GM12875 (cell line): ENCODE measurements around the gene ADSS2.

ENCODE experiments used
- H3K4me3 ChIP-seq: one replicate; pipeline ENCODE4 v1.5.1; 2011; ENCODE audit warnings: low read depth, low read length, control low read depth
- TF ChIP-seq, protein P1 (sequence below): IDR thresholded peaks from 2 replicates; pipeline ENCODE4 v1.5.1; 2011; ENCODE audit warnings: low read depth, mild to moderate bottlenecking, control low read depth, inconsistent platforms, low read length, moderate library complexity, borderline replicate concordance; ENCODE audit not compliant: insufficient read depth

The ADSS2 gene

DNA sequence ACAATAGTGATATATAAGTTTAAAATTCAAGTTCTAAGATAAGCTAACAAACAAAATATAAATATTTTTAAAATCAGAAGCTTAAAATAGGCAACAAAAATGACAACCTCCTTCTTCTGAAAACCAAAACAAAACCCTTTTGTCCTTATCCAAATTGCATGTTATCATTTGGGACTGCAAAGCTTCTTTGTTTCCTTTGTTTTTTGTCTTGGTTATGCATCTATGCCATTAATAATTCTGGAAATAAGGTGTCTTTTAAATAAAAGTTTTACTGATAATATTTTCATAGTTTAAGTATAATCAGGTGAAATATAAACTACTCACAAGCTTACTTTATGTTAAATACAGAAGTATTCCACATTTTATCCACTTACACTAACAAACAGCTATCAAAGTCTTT is 20.5 kb downstream of the ADSS2 start:
- no peak overlapping the region for H3K4me3 ChIP-seq
- TF ChIP-seq, protein P1, sequence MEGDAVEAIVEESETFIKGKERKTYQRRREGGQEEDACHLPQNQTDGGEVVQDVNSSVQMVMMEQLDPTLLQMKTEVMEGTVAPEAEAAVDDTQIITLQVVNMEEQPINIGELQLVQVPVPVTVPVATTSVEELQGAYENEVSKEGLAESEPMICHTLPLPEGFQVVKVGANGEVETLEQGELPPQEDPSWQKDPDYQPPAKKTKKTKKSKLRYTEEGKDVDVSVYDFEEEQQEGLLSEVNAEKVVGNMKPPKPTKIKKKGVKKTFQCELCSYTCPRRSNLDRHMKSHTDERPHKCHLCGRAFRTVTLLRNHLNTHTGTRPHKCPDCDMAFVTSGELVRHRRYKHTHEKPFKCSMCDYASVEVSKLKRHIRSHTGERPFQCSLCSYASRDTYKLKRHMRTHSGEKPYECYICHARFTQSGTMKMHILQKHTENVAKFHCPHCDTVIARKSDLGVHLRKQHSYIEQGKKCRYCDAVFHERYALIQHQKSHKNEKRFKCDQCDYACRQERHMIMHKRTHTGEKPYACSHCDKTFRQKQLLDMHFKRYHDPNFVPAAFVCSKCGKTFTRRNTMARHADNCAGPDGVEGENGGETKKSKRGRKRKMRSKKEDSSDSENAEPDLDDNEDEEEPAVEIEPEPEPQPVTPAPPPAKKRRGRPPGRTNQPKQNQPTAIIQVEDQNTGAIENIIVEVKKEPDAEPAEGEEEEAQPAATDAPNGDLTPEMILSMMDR, result no peak

DNA sequence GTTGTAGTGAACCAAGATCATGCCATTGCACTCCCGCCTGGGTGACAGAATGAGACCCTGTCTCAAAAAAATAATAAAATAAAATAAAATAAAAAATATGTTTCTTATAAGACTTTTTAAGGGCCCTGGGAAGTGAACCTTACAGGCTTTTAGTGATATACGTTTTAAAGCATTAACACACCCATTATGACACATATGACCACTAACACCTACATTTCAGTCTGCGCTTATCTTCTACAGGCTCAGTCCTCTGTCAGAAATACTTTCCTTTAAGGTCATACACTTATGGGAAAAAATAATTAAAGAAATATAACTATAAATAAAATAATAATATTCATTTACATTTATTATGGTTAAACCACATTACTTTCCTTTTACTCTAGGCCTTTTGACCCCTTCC is 21.9 kb downstream of the ADSS2 start:
- no peak overlapping the region for H3K4me3 ChIP-seq
- TF ChIP-seq, protein P1, result no peak

DNA sequence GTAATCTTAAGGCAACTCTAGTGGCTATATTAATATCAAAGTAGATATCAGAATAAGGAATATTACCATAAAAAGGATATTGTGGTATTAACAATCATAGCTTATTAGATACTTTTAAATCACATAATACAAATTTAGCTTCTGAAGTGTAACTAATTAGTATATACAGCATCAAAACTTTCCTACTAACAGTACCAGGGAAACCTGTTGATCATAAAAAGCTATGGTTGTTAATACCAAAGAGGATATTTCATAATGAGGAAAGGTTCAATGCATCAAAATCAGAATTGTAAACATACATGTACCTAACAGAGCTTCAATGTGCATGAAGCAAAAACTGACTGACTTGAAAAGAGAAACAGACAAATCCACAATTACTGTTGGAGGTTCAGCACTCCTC is 24.1 kb downstream of the ADSS2 start:
- H3K4me3 ChIP-seq, result no peak overlapping the region
- TF ChIP-seq, protein P1, result no peak

DNA sequence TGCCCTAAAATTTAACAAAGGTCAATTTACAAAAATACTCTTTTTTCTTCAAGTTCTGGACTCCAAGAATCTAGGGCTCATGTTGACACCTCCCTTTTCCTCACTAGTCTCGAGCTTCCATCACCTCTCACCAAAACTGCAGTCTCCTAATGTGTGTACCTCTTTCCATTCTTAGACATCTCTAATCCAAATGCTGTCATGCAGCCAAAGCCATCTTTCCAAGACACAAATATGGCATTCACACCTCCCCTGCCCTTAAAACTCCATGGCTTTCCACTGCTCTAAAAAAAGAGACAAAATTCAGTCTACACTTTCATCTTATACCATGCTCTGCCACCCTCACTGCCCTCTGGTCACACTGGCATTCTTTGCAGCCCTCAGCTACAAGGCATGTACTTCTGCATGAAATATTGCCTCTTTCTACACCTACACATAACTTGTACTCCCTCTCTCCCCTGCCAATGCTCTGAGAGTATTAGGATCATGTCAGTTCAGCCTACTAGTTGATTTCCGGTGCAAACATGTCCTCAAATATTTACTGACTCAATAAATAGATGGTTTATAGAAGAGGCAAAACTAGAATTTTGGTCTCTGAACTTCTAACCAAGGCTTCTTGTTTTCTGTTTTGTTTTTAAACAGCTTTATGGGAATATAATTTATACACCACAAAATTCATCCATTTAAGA is 26.9 kb downstream of the ADSS2 start:
- no peak overlapping the region for H3K4me3 ChIP-seq
- TF ChIP-seq, protein P1, result no peak

DNA sequence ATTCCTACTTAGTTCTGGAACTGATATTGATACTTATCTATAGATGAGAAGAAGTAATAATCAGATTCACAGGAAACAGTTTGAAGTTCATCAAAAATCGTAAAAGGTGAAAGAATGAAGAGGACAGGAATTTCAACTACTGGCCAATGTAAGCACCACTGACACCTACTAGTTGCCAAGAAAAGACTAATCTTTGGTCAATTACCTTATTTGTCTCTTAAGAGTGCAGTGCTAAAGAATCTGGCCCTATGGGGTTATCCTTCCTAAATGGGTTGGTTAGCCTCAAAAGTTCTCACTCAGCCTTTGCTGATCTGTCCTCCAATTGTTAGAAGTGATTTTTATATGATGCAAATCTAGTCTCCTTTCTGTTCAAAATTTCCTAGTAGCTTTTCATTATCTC is 29.5 kb downstream of the ADSS2 start:
- no peak overlapping the region for H3K4me3 ChIP-seq
- TF ChIP-seq, protein P1, result no peak

DNA sequence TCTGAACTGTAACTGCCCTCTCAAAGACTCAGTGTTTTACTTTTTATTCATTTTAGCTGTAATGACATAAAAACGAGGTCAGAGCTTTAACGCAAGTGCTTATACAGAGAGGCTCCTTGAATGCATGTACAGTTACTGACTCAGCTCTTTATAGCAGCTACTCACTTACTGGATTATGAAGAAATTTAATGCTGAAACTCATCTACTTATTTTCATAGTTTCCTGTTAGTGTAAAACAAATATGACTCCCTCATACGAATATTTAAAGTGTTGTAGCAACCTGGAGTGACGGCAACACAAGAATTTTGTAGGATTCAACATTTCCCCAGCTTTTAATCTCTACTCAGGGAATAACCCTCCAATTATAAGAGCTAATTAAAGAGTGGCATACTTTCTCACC is 32.7 kb downstream of the ADSS2 start:
- TF ChIP-seq, protein P1, result no peak
- no peak overlapping the region for H3K4me3 ChIP-seq

DNA sequence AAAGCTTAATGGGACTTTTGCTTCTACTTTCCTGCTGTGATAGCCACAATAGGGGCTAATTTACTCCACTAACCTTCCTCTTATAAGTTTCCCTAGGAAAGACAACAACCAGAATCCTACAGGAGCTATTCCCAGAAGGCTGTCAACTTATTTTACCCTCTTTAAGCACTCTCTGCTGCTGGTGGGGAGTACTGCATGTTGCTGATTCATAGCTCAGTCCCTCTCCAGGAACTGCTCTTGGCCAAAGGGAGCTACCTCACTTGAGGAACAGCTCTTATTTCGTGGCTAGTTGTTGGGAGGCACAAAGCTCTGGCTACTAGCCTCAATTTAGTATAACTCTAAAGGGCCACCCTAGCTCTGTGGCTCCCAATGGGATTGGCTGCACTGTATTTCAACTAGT is 37.2 kb downstream of the ADSS2 start:
- TF ChIP-seq, protein P1, result no peak
- no peak overlapping the region for H3K4me3 ChIP-seq
